Esophagus muscularis mucosa (tissue), 3 donors: Measurements from ENCODE around the gene L3MBTL4.

Experiments
- CTCF ChIP-seq, 3 experiments: fragments of 200-600 bp in 2 of 3; fragments of 450-650 bp in 1 of 3; sonication (generic) in 2 of 3; IDR thresholded peaks; one replicate each; pipeline ENCODE4 v1.5.1; 2017 to 2019; ENCODE audit warnings: antibody characterized with exemption in 3 of 3, mild to moderate bottlenecking in 2 of 3, moderate library complexity in 1 of 3
- EP300 ChIP-seq: sonication (generic); formaldehyde crosslinking; IDR thresholded peaks from one replicate; pipeline ENCODE4 v1.6.1; 2017; ENCODE audit warnings: antibody characterized with exemption

GRCh38 chr18:5930789-5931188, 483.9 kb downstream of the L3MBTL4 start:
- TF ChIP-seq CTCF (IDR thresholded peaks at IDR 0.05) = no peak
- TF ChIP-seq EP300 = no peak
